ENCODE results near the gene RIN2. TPM values are rescaled to one million over a fixed set of nuclear protein-coding genes. Genes with fewer than 3 reads are reported as not detected.
A peak's percentile ranks its signal among the peaks of the same experiment; 100 is the strongest.

Gene RIN2
- total and polyA plus RNA-seq, 4 donors: 3.4 to 16.6 (median 6.3) TPM

DNA sequence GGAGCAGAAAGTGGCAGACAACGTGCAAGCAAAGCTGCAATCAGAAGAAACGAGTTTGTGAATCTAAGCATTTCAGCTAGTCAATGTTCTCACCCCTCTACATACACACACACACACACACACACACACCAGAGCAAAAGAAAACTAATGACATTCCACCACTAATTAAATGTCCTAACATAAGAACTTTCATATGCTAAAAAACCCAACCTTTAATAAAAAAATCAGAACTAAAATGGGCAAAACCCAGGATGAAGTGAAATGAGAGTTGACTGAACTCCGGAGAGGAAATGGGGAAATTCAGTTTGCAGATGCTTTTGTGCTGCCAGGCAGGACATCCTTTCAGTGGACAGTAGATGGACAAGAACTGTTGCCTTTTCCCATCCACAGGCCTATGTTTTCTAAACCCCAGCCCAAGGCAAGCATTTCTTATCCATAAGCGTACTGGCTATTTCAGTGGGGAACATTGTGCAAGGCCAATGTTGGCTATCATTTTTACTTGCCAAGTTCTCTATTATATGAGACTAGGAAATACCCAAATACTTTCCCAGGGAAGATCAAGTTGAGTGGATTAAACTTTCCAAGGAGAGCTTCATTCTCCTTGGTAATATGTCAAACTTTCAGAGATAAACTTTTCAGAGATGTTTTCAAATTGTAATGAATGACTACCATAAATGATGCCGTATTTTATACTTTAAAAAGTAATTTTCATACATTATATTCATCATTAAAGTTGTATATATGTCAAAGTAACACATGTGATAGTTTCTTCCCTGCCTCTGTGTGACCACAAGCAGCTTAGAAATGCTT, 27.3 kb downstream of the RIN2 start:
- Histone ChIP-seq H3K27me3 (ENCODE audit: control insufficient read depth in 4 of 4, insufficient read depth in 4 of 4, low read length in 3 of 4) (no peaks in the 10 kb centered on the region), H3K36me3 (ENCODE audit: control insufficient read depth in 4 of 4, insufficient read depth in 3 of 4, low read depth in 1 of 4, low read length in 3 of 4) (no peaks in the 10 kb centered on the region), H3K9ac (ENCODE audit: low read depth in 1 of 2, low read length in 2 of 2) (no peak overlapping the region), H3K9me3 (ENCODE audit: control insufficient read depth in 4 of 4, low read length in 3 of 4) (no peaks in the 10 kb centered on the region), H3K4me3 (ENCODE audit: low read depth in 1 of 3, low read length in 3 of 3) (no peak overlapping the region), H3K4me1 (ENCODE audit: control insufficient read depth in 4 of 4, insufficient read depth in 4 of 4, low read length in 3 of 4) (peaks cover 0 to 6% (median 3%) of the 10 kb centered on the region in 4 donors), H3K27ac (ENCODE audit: low read depth in 1 of 2, low read length in 2 of 2) (no peak overlapping the region)
- no peak for DNase-seq (ENCODE audit: low spot score)
- 40% methylated on average over 5 of the region's 5 CpGs for WGBS
- TF ChIP-seq NR2F2 (IDR thresholded peaks at IDR 0.05) (no peak), FOXA1 (IDR thresholded peaks at IDR 0.05) (no peak), RAD21 (IDR thresholded peaks at IDR 0.05) (peak in 1 of 2 donors; percentile 37), EGR1 (IDR thresholded peaks at IDR 0.05; ENCODE audit: low read depth in 2 of 2) (no peak), HNF4G (IDR thresholded peaks at IDR 0.05) (no peak)
- TF ChIP-seq, protein P1, sequence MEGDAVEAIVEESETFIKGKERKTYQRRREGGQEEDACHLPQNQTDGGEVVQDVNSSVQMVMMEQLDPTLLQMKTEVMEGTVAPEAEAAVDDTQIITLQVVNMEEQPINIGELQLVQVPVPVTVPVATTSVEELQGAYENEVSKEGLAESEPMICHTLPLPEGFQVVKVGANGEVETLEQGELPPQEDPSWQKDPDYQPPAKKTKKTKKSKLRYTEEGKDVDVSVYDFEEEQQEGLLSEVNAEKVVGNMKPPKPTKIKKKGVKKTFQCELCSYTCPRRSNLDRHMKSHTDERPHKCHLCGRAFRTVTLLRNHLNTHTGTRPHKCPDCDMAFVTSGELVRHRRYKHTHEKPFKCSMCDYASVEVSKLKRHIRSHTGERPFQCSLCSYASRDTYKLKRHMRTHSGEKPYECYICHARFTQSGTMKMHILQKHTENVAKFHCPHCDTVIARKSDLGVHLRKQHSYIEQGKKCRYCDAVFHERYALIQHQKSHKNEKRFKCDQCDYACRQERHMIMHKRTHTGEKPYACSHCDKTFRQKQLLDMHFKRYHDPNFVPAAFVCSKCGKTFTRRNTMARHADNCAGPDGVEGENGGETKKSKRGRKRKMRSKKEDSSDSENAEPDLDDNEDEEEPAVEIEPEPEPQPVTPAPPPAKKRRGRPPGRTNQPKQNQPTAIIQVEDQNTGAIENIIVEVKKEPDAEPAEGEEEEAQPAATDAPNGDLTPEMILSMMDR (IDR thresholded peaks at IDR 0.05; ENCODE audit: low read depth, low read length, missing input control): peak; percentile 2

DNA sequence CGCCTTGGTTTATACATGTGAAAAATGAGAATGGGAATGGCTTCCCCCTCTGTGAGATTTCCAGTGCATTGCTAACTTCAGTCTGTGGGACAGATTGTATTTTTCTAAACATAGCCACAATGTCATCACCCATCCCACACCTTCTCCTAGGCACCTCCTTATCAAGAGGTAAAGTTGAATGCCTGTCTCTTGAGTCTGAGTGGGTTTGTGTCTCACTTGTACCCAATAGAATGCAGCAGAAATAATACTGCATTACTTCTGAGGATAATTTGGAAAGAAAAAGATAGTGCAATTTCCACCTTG, 27.9 kb downstream of the RIN2 start:
- Histone ChIP-seq H3K9me3 (ENCODE audit: control insufficient read depth in 4 of 4, low read length in 3 of 4) (no peaks in the 10 kb centered on the region), H3K27me3 (ENCODE audit: control insufficient read depth in 4 of 4, insufficient read depth in 4 of 4, low read length in 3 of 4) (no peaks in the 10 kb centered on the region), H3K9ac (ENCODE audit: low read depth in 1 of 2, low read length in 2 of 2) (no peak overlapping the region), H3K36me3 (ENCODE audit: control insufficient read depth in 4 of 4, insufficient read depth in 3 of 4, low read depth in 1 of 4, low read length in 3 of 4) (no peaks in the 10 kb centered on the region), H3K4me1 (ENCODE audit: control insufficient read depth in 4 of 4, insufficient read depth in 4 of 4, low read length in 3 of 4) (peaks cover 0 to 6% (median 3%) of the 10 kb centered on the region in 4 donors), H3K4me3 (ENCODE audit: low read depth in 1 of 3, low read length in 3 of 3) (no peak overlapping the region), H3K27ac (ENCODE audit: low read depth in 1 of 2, low read length in 2 of 2) (no peak overlapping the region)
- TF ChIP-seq GABPA (IDR thresholded peaks at IDR 0.05 in 1 of 2, conservative IDR thresholded peaks at IDR 0.05 in 1 of 2) (no peak), NR2F2 (IDR thresholded peaks at IDR 0.05) (no peak), RAD21 (IDR thresholded peaks at IDR 0.05) (no peak), HNF4G (IDR thresholded peaks at IDR 0.05) (no peak), TAF1 (conservative IDR thresholded peaks at IDR 0.05) (no peak), FOXA1 (IDR thresholded peaks at IDR 0.05) (no peak), EGR1 (IDR thresholded peaks at IDR 0.05; ENCODE audit: low read depth in 2 of 2) (no peak), JUND (IDR thresholded peaks at IDR 0.05) (no peak), RXRA (IDR thresholded peaks at IDR 0.05) (no peak)
- TF ChIP-seq, protein P1 (IDR thresholded peaks at IDR 0.05; ENCODE audit: low read depth, low read length, missing input control): no peak
- TF ChIP-seq, protein P2, sequence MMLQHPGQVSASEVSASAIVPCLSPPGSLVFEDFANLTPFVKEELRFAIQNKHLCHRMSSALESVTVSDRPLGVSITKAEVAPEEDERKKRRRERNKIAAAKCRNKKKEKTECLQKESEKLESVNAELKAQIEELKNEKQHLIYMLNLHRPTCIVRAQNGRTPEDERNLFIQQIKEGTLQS (IDR thresholded peaks at IDR 0.05): no peak
- TF ChIP-seq, protein P3, sequence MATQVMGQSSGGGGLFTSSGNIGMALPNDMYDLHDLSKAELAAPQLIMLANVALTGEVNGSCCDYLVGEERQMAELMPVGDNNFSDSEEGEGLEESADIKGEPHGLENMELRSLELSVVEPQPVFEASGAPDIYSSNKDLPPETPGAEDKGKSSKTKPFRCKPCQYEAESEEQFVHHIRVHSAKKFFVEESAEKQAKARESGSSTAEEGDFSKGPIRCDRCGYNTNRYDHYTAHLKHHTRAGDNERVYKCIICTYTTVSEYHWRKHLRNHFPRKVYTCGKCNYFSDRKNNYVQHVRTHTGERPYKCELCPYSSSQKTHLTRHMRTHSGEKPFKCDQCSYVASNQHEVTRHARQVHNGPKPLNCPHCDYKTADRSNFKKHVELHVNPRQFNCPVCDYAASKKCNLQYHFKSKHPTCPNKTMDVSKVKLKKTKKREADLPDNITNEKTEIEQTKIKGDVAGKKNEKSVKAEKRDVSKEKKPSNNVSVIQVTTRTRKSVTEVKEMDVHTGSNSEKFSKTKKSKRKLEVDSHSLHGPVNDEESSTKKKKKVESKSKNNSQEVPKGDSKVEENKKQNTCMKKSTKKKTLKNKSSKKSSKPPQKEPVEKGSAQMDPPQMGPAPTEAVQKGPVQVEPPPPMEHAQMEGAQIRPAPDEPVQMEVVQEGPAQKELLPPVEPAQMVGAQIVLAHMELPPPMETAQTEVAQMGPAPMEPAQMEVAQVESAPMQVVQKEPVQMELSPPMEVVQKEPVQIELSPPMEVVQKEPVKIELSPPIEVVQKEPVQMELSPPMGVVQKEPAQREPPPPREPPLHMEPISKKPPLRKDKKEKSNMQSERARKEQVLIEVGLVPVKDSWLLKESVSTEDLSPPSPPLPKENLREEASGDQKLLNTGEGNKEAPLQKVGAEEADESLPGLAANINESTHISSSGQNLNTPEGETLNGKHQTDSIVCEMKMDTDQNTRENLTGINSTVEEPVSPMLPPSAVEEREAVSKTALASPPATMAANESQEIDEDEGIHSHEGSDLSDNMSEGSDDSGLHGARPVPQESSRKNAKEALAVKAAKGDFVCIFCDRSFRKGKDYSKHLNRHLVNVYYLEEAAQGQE (IDR thresholded peaks at IDR 0.05): no peak
- TF ChIP-seq, protein P4, sequence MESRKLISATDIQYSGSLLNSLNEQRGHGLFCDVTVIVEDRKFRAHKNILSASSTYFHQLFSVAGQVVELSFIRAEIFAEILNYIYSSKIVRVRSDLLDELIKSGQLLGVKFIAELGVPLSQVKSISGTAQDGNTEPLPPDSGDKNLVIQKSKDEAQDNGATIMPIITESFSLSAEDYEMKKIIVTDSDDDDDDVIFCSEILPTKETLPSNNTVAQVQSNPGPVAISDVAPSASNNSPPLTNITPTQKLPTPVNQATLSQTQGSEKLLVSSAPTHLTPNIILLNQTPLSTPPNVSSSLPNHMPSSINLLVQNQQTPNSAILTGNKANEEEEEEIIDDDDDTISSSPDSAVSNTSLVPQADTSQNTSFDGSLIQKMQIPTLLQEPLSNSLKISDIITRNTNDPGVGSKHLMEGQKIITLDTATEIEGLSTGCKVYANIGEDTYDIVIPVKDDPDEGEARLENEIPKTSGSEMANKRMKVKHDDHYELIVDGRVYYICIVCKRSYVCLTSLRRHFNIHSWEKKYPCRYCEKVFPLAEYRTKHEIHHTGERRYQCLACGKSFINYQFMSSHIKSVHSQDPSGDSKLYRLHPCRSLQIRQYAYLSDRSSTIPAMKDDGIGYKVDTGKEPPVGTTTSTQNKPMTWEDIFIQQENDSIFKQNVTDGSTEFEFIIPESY (IDR thresholded peaks at IDR 0.05): no peak
- WGBS: 100% methylated on average over 1 of the region's 1 CpG
- no peak for DNase-seq (ENCODE audit: low spot score)

All from liver (tissue), 9 donors.